IPS-15b (cell line): Measurements from ENCODE around the gene PNRC1.
"Not testable (repeated sequence)": the region's sequence is repeated elsewhere in the genome, so short reads cannot be mapped to it uniquely, and the experiment has no call there.

Experiments
- H3K27me3 ChIP-seq: one replicate; pipeline ENCODE4 v1.6.1; 2013; ENCODE audit warnings: low read length; ENCODE audit not compliant: control insufficient read depth, insufficient read depth
- H3K36me3 ChIP-seq: one replicate; pipeline ENCODE4 v1.6.1; 2013; ENCODE audit warnings: low read length; ENCODE audit not compliant: control insufficient read depth, insufficient read depth
- H3K4me1 ChIP-seq: one replicate; pipeline ENCODE4 v1.6.1; 2013; ENCODE audit warnings: mild to moderate bottlenecking, low read length; ENCODE audit not compliant: control insufficient read depth, insufficient read depth
- H3K4me3 ChIP-seq: one replicate; pipeline ENCODE4 v1.5.1; 2013; ENCODE audit warnings: low read depth, low read length
- H3K9ac ChIP-seq: one replicate; pipeline ENCODE4 v1.6.1; 2013; ENCODE audit warnings: low read depth, mild to moderate bottlenecking, low read length
- H3K9me3 ChIP-seq: one replicate; pipeline ENCODE4 v1.6.1; 2013; ENCODE audit warnings: mild to moderate bottlenecking, low read length; ENCODE audit not compliant: control insufficient read depth, insufficient read depth

The PNRC1 gene

DNA sequence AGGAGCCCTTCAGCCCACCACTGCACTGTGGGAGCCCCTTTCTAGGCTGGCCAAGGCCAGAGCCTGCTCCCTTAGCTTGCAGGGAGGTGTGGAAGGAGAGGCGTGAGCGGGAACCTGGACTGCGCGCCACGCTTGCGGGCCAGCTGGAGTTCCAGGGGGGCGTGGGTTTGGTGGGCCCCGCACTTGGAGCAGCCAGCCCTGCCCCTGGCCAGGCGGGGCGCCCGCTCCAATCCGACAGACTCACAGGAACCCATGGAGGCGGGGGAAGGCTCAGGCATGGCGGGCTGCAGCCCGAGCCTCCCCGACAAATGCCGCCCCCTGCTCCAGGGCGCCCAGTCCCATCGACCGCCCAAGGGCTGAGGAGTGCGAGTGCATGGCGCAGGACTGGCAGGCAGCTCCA, 15.6 kb upstream of the PNRC1 start:
- H3K9me3 ChIP-seq, H3K9ac ChIP-seq, H3K36me3 ChIP-seq: not testable (repeated sequence)

DNA sequence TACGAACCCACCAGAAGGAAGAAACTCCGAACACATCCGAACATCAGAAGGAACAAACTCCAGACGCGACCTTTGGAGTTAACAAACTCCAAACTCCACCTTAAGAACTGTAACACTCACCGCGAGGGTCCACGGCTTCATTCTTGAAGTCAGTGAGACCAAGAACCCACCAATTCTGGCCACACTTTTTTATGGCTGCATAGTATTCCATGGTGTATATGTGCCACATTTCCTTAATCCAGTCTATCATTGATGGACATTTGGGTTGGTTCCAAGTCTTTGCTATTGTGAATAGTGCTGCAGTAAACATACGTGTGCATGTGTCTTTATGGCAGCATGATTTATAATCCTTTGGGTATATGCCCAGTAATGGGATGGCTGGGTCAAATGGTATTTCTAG, 14.4 kb upstream of the PNRC1 start:
- not testable (repeated sequence) for H3K4me1 ChIP-seq, H3K9ac ChIP-seq, H3K4me3 ChIP-seq, H3K27me3 ChIP-seq, H3K9me3 ChIP-seq, H3K36me3 ChIP-seq

More for the DNA sequence above, 15.6 kb upstream of the PNRC1 start:
- not testable (repeated sequence) for H3K27me3 ChIP-seq, H3K4me3 ChIP-seq, H3K4me1 ChIP-seq

DNA sequence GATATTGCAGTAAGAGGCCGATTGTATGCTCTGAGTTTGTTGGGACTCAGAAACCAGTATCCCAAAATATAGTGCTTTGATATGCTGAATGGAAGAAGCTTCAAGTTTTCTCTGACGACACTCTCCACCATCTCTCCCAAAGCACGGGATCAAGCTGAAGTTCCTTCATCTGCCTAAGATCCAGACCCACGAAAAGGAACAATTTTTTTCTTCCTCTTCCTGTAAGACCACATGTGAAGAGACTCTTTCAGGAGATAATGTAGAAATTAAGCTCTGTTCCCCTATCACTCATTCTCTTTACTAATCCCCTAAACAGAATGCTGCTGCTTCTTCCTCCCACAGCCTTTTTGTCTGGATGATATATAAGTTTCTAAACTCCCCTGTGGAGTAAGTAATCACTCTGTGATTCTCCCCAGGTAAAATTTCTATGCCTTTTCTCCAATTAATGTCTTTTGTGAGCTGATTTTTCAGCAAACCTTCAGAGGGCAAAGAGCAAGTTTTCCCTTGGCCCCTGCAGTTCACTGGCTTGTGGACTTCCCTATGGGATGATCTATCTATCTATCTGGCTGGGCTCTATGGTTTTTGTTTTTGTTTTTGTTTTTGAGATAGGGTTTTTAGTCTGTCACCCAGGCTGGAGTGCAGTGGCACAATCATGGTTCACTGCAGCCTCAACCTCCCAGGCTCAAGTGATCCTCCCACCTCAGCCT, 13.5 kb upstream of the PNRC1 start:
- Histone ChIP-seq H3K4me1 (no peaks in the 10 kb centered on the region), H3K9me3 (no peaks in the 10 kb centered on the region), H3K36me3 (no peaks in the 10 kb centered on the region), H3K9ac (no peak overlapping the region), H3K27me3 (no peaks in the 10 kb centered on the region), H3K4me3 (no peak overlapping the region)

DNA sequence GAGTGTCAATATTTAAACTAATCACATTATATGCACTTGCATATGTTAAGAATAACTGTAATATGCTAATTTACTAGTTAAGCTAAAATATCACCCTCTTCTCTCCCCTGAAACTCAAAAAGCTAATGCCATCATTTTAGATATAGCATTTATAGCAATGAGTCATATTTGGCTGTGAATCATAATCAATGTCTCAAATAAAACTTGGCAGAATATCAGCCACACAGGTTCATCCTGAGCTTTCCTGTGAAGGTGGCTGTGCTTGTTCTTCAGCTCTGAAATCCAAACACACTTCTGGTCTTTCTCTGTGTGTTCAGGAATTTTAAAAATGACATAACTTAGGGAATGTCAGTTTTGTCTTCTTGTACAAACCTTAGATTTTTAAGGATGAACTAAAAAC, 12.8 kb upstream of the PNRC1 start:
- Histone ChIP-seq H3K4me3 (no peak overlapping the region), H3K9me3 (no peaks in the 10 kb centered on the region), H3K27me3 (no peaks in the 10 kb centered on the region), H3K9ac (no peak overlapping the region), H3K36me3 (no peaks in the 10 kb centered on the region), H3K4me1 (no peaks in the 10 kb centered on the region)

DNA sequence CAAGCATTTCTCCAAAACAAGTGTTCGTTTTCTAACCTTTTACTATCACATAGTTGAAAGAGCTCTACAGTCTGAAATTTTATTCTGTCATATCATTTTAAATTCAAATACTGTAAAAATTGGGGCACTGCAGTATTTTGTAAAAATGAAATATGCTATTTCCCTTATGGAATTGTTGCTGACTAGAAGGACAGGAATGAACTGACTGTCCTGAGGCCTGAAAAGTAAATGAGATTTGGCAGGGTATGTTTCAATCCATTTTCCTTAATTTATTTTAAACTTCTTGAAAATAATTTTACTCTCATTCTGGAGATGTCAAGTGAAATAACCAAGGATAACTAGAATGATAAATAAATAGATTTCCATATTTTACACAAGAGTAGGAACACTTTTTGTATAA, 11.9 kb upstream of the PNRC1 start:
- Histone ChIP-seq H3K9me3 (no peaks in the 10 kb centered on the region), H3K27me3 (no peaks in the 10 kb centered on the region), H3K4me1 (no peaks in the 10 kb centered on the region), H3K9ac (no peak overlapping the region), H3K4me3 (no peak overlapping the region), H3K36me3 (no peaks in the 10 kb centered on the region)

DNA sequence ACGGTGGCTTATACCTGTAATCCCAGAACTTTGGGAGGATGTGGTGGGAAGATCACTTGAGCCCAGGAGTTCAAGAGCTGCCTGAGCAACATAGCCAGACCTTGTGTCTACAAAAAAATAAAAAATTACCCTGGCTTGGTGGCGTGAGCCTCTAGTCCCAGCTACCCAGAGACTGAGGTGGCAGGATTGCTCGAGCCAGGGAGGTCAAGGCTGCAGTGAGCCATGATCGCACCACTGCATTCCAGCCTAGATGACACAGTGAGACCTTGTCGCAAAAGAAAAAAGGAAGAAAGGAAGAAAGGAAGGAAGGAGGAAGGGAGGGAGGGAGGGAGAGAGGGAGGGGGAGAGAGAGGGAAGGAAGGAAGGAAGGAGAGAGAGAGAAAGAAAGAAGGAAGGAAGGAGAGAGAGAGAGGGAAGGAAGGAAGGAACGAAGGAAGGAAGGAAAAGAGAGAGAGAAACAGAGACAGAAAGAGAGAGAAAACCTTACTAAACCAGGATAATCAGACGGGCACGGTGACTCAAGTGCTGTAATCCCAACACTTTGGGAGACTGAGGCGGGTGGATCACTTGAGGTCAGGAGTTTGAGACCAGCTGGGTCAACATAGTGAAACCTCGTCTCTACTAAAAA, 10.9 kb upstream of the PNRC1 start:
- Histone ChIP-seq H3K4me1 (no peaks in the 10 kb centered on the region), H3K9ac (no peak overlapping the region), H3K27me3 (no peaks in the 10 kb centered on the region), H3K4me3 (no peak overlapping the region), H3K36me3 (no peaks in the 10 kb centered on the region), H3K9me3 (no peaks in the 10 kb centered on the region)

DNA sequence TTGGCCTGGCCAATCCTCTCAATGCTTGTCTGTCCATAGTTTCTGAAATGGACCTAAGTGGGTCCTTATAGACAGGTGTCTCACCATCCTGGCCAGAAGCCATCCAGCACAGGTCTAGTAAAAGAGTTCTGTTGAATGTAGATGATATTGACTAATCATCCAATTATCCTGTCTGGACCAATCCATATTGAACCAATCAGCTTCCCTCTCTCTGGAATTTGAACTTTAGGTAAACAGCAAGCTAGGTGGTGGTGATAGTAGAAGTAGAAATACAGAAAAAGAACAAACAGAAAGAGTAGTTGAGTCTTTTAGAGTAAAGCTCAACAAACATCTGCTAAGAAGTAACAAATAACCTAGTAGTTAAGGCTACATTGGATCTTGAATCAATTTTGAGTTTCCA, 9.5 kb upstream of the PNRC1 start:
- no peaks in the 10 kb centered on the region for H3K27me3 ChIP-seq
- H3K9me3 ChIP-seq, result no peaks in the 10 kb centered on the region
- H3K4me3 ChIP-seq, result no peak overlapping the region
- no peaks in the 10 kb centered on the region for H3K36me3 ChIP-seq
- no peaks in the 10 kb centered on the region for H3K4me1 ChIP-seq
- H3K9ac ChIP-seq, result no peak overlapping the region

DNA sequence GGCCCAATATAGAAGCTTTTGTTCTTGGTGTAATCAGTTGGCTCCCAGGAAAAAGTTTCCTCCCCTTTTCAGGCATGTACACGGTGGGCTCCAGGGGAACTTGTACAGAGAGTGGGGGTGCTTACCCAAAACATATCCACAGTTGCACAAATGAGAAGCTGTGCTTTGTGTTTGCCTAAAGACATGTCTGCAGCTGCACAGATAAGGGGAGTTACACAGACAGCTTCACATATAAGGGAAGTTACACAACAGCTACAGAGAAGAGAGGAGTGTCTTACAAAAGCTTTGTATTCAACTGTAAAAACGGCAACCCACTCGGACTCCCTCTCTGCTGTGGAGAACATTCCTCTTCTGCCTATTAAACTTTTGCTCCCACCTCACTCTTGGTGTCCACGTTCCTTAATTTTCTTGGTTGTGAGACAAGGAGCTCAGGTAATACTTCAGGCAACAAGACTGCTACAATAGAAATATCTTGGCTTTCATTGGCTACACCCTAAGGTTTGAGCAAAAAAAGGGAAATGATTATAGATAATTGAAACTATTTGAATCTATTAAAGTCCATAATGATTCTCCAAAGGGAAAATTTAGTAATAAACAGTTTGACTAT, 7.4 kb upstream of the PNRC1 start:
- Histone ChIP-seq H3K4me3 (no peak overlapping the region), H3K36me3 (no peaks in the 10 kb centered on the region), H3K9me3 (no peaks in the 10 kb centered on the region), H3K4me1 (no peaks in the 10 kb centered on the region), H3K27me3 (no peaks in the 10 kb centered on the region), H3K9ac (no peak overlapping the region)

DNA sequence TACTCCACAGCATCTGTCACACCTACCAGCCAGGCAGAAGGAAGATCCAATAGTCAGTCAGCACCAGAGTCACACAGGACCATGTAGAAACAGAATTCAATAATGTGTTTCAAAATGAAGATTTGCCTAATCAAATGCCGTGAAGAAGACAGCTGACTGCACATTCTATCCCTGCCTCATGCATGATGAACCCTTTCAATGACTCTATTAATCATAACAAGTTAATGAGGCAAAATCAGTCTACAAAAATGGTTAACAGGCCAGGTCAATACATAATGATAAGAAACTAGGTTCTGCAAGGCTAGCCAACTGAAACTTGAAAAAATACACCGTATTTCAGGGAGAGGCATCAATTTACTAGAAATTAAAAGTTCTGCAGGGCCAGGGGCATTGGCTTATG, 6.7 kb upstream of the PNRC1 start:
- H3K27me3 ChIP-seq, result no peaks in the 10 kb centered on the region
- H3K9ac ChIP-seq, result no peak overlapping the region
- no peaks in the 10 kb centered on the region for H3K36me3 ChIP-seq
- H3K4me1 ChIP-seq, result no peaks in the 10 kb centered on the region
- H3K9me3 ChIP-seq, result no peaks in the 10 kb centered on the region
- H3K4me3 ChIP-seq, result no peak overlapping the region

DNA sequence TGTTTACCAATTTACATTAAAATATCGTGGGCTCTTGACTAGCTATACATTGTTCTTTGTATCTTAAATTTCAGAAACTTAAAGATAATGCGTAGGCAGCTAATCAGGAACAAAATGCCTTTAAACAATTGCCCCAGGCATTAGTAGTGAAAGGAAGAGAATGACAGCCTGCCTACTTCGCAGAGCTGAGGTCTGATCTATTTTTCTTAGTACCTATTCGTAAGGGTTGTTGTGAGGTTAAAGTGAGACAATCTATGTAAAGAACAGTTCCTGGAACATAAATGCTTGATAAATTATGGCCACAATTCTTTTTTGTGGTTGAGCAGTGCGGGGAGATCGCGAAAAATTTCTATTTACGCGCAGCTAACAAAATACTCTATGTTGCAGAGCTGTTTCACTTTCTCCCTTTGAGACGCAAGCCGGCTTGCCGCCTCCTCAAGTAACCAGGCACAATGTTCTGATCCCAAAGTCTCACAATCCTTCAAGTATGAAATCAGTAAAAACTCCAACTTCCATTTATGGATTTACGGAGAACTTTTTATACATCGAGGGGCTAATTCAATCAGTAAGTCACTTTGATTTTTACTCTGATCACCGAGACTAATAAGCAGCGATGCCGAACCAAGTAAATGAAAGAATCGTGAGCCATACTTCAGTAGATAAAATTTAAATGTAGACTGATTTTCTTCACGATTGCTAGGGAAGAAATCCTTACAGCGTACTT, 878 bp upstream of the PNRC1 start:
- H3K4me3 ChIP-seq, result peak overlapping the region; percentile 66
- H3K27me3 ChIP-seq, result no peaks in the 10 kb centered on the region
- no peaks in the 10 kb centered on the region for H3K9me3 ChIP-seq
- peaks cover 9% of the 10 kb centered on the region for H3K4me1 ChIP-seq
- H3K36me3 ChIP-seq, result no peaks in the 10 kb centered on the region
- H3K9ac ChIP-seq, result no peak overlapping the region

DNA sequence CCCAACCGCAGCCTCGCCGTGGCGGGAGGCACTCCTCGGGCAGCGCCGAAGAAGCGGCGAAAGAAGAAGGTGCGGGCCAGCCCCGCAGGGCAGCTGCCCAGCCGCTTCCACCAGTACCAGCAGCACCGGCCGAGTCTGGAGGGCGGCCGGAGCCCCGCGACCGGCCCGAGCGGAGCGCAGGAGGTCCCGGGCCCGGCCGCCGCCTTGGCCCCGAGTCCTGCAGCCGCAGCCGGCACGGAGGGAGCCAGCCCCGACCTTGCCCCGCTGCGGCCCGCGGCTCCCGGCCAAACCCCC, 525 bp downstream of the PNRC1 start:
- H3K9me3 ChIP-seq, result no peaks in the 10 kb centered on the region
- H3K4me3 ChIP-seq, result peak overlapping the region; percentile 90
- peak overlapping the region; percentile 95 for H3K9ac ChIP-seq
- no peaks in the 10 kb centered on the region for H3K27me3 ChIP-seq
- no peaks in the 10 kb centered on the region for H3K36me3 ChIP-seq
- H3K4me1 ChIP-seq, result peaks cover 20% of the 10 kb centered on the region
